ENCODE measurements around the gene HFE. TPM values are rescaled to one million over a fixed set of nuclear protein-coding genes. Genes with fewer than 3 reads are reported as not detected.

HFE gene, protein sequence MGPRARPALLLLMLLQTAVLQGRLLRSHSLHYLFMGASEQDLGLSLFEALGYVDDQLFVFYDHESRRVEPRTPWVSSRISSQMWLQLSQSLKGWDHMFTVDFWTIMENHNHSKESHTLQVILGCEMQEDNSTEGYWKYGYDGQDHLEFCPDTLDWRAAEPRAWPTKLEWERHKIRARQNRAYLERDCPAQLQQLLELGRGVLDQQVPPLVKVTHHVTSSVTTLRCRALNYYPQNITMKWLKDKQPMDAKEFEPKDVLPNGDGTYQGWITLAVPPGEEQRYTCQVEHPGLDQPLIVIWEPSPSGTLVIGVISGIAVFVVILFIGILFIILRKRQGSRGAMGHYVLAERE
- total RNA-seq, result 13.0 and 14.2 TPM in 2 replicates

DNA sequence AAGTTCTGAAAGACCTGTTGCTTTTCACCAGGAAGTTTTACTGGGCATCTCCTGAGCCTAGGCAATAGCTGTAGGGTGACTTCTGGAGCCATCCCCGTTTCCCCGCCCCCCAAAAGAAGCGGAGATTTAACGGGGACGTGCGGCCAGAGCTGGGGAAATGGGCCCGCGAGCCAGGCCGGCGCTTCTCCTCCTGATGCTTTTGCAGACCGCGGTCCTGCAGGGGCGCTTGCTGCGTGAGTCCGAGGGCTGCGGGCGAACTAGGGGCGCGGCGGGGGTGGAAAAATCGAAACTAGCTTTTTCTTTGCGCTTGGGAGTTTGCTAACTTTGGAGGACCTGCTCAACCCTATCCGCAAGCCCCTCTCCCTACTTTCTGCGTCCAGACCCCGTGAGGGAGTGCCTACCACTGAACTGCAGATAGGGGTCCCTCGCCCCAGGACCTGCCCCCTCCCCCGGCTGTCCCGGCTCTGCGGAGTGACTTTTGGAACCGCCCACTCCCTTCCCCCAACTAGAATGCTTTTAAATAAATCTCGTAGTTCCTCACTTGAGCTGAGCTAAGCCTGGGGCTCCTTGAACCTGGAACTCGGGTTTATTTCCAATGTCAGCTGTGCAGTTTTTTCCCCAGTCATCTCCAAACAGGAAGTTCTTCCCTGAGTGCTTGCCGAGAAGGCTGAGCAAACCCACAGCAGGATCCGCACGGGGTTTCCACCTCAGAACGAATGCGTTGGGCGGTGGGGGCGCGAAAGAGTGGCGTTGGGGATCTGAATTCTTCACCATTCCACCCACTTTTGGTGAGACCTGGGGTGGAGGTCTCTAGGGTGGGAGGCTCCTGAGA is at the start of gene HFE:
HFE (plus strand) TSS at position 146 of the 832 bp plus-strand sequence; CDS start at position 158, 12 bp downstream.

Other genes with a start within 250 kb of the HFE start
- not detected in 2 replicates for gene SLC17A3, start 213.2 kb upstream of the HFE start, total RNA-seq
- not detected in 2 replicates for gene SLC17A2, start 156.7 kb upstream of the HFE start, total RNA-seq
- gene TRIM38, start 124.6 kb upstream of the HFE start, total RNA-seq, result 7.5 and 9.0 TPM in 2 replicates

Data from regular cardiac myocyte (primary cell).